Gastroesophageal sphincter (tissue), 4 donors: ENCODE results near the gene GFOD2. TPM values are rescaled to one million over a fixed set of nuclear protein-coding genes. Genes with fewer than 3 reads are reported as not detected.
A peak's percentile ranks its signal among the peaks of the same experiment; 100 is the strongest.

ENCODE experiments used
- ATAC-seq: fragments of 150-250 bp; one replicate; pipeline ENCODE4 v1.9.1; 2016; ENCODE audit warnings: mild to moderate bottlenecking, moderate library complexity
- H3K27ac ChIP-seq, 4 donors: fragments of 200-600 bp; sonication (generic) in 3 of 4; 1 replicate in 3 of 4; 2 replicates in 1 of 4; pipeline ENCODE4 v1.5.1; 2016 to 2019
- H3K27me3 ChIP-seq: fragments of 200-600 bp; sonication (generic); one replicate; pipeline ENCODE4 v1.5.1; 2019
- H3K36me3 ChIP-seq, 2 donors: fragments of 200-600 bp; sonication (generic); one replicate each; pipeline ENCODE4 v1.5.1; 2019; ENCODE audit warnings: control low read depth in 1 of 2
- H3K4me1 ChIP-seq, 3 donors: fragments of 200-600 bp; sonication (generic); 1 replicate in 2 of 3; 2 replicates in 1 of 3; pipeline ENCODE4 v1.5.1; 2016 to 2019; ENCODE audit warnings: control low read depth in 2 of 3
- H3K4me3 ChIP-seq, 2 donors: fragments of 200-600 bp; sonication (generic); one replicate each; pipeline ENCODE4 v1.5.1; 2019; ENCODE audit warnings: mild to moderate bottlenecking in 1 of 2, moderate library complexity in 1 of 2
- H3K9me3 ChIP-seq, 3 donors: fragments of 200-600 bp; sonication (generic); one replicate each; pipeline ENCODE4 v1.5.1; 2017 to 2019; ENCODE audit warnings: control low read depth in 2 of 3
- EP300 ChIP-seq: sonication (generic); formaldehyde crosslinking; IDR thresholded peaks from one replicate; pipeline ENCODE4 v1.6.1; 2017; ENCODE audit warnings: antibody characterized with exemption, mild to moderate bottlenecking
- POLR2A ChIP-seq, 2 donors: fragments of 450-650 bp; IDR thresholded peaks; one replicate each; pipeline ENCODE4 v1.6.1; 2017; ENCODE audit warnings: antibody characterized with exemption in 2 of 2, mild to moderate bottlenecking in 2 of 2, moderate library complexity in 1 of 2
- POLR2AphosphoS5 ChIP-seq: sonication (generic); formaldehyde crosslinking; IDR thresholded peaks from one replicate; pipeline ENCODE4 v1.6.1; 2017; ENCODE audit warnings: antibody characterized with exemption
- WGBS, 2 donors: methylation state at CpG; one replicate each; pipeline ENCODE4 v1.1.5; 2018; ENCODE audit warnings: low coverage in 1 of 2; 5-methylcytosine and 5-hydroxymethylcytosine counted together
- total RNA-seq, 4 donors: library from RNA; depleted of rRNA; stranded (reverse); fragments of >200 nt; gene quantifications; one replicate each; pipeline ENCODE4 v1.1.0, GENCODE V29; 2016
- TF ChIP-seq, protein P1 (sequence below), 4 experiments: fragments of 200-600 bp in 2 of 4; fragments of 450-650 bp in 2 of 4; sonication (generic) in 1 of 4; IDR thresholded peaks; one replicate each; pipeline ENCODE4 v1.5.1; 2017 to 2019; ENCODE audit warnings: antibody characterized with exemption in 4 of 4, mild to moderate bottlenecking in 2 of 4, moderate library complexity in 2 of 4

Gene GFOD2, protein sequence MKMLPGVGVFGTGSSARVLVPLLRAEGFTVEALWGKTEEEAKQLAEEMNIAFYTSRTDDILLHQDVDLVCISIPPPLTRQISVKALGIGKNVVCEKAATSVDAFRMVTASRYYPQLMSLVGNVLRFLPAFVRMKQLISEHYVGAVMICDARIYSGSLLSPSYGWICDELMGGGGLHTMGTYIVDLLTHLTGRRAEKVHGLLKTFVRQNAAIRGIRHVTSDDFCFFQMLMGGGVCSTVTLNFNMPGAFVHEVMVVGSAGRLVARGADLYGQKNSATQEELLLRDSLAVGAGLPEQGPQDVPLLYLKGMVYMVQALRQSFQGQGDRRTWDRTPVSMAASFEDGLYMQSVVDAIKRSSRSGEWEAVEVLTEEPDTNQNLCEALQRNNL
- total RNA-seq: 10 to 100 TPM; 16.3 to 24.9 (median 20.1) TPM

DNA sequence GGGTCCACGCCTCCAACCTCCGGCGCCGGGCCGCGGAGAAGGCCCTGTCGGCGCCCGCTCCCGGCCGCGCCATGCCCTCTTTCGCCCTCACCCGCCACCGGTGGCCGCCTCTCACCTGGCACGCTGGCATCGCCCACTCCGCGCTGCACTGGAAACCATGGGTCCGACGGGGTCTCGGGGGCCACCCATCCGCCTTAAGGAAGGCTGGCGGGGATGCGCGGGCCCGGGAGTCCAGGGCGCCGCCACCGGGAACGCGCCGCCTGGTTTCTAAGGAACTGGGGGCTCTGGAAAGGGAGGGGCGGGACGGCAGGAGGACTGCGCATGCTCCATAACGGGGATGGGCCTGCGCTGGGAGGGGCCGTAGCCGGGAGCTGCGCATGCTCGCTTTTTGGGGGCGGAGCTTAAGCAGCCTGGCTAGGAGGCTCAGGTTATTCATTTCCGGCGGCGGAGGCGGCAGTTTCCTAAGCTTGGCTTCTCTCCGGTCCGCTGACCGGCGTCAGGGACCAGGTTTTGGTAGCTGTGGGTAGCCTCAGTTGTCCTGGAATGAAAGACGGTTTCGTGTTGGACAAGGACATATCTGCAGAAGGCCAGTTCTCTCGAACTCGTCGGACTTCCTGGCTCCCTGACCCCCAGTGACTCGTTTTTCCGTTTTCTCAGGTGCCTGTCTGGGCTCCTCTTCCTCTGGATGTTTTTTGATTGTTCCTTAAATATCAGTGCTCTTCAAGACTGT lies at the start of gene GFOD2:
TSS of gene GFOD2 (minus strand) at position 269 of the 730 bp plus-strand sequence. CDS start 33,601 bp downstream, outside the sequence.
- peaks cover 0 to 37% (median 15%) of the 10 kb centered on the region in 3 donors for H3K4me1 ChIP-seq
- H3K27ac ChIP-seq: peak within 1 kb of the TSS; percentile 62 to 88 (median 82)
- peak within 1 kb of the TSS; percentile 84 to 92 for H3K4me3 ChIP-seq
- no peaks in the 10 kb centered on the region for H3K27me3 ChIP-seq
- peaks cover 0 to 15% of the 10 kb centered on the region in 2 donors for H3K36me3 ChIP-seq
- no peaks in the 10 kb centered on the region for H3K9me3 ChIP-seq
- 0% methylated on average over 4 to 8 of the region's 59 CpGs for WGBS, 2 donors
- no peak for TF ChIP-seq EP300
- peak; percentile 50 to 83 for TF ChIP-seq POLR2A (IDR thresholded peaks at IDR 0.05)
- TF ChIP-seq, protein P1, sequence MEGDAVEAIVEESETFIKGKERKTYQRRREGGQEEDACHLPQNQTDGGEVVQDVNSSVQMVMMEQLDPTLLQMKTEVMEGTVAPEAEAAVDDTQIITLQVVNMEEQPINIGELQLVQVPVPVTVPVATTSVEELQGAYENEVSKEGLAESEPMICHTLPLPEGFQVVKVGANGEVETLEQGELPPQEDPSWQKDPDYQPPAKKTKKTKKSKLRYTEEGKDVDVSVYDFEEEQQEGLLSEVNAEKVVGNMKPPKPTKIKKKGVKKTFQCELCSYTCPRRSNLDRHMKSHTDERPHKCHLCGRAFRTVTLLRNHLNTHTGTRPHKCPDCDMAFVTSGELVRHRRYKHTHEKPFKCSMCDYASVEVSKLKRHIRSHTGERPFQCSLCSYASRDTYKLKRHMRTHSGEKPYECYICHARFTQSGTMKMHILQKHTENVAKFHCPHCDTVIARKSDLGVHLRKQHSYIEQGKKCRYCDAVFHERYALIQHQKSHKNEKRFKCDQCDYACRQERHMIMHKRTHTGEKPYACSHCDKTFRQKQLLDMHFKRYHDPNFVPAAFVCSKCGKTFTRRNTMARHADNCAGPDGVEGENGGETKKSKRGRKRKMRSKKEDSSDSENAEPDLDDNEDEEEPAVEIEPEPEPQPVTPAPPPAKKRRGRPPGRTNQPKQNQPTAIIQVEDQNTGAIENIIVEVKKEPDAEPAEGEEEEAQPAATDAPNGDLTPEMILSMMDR (IDR thresholded peaks at IDR 0.05): peak in 1 of 4 experiments; percentile 18
- TF ChIP-seq POLR2AphosphoS5: peak; percentile 83
- peak; percentile 99 for ATAC-seq

DNA sequence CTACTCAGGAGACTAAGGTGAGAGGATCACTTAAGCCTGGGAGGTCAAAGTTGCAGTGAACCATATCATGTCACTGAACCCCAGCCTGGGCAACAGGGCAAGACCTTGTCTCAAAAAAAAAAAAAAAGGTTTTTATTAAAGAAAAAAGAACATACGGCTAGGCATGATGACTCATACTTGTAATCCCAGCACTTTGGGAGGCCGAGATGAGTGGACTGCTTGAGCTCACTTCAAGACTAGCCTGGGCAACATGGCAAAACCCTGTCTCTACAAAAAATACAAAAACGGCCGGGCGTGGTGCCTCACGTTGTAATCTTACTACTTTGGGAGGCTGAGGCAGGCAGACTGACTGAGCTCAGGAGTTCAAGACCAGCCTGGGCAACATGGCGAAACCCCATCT lies 48.8 kb upstream of the GFOD2 start:
- no peaks in the 10 kb centered on the region for H3K9me3 ChIP-seq
- no peak for ATAC-seq
- 75 to 85% methylated on average over 5 to 7 of the region's 7 CpGs for WGBS, 2 donors
- no peak overlapping the region for H3K4me3 ChIP-seq
- TF ChIP-seq, protein P1 (IDR thresholded peaks at IDR 0.05): no peak
- TF ChIP-seq POLR2AphosphoS5: no peak
- no peak for TF ChIP-seq POLR2A (IDR thresholded peaks at IDR 0.05)
- TF ChIP-seq EP300: no peak
- peaks cover 0 to 9% (median 4%) of the 10 kb centered on the region in 3 donors for H3K4me1 ChIP-seq
- H3K27ac ChIP-seq: no peak overlapping the region
- peaks cover 0 to 50% of the 10 kb centered on the region in 2 donors for H3K36me3 ChIP-seq
- no peaks in the 10 kb centered on the region for H3K27me3 ChIP-seq

DNA sequence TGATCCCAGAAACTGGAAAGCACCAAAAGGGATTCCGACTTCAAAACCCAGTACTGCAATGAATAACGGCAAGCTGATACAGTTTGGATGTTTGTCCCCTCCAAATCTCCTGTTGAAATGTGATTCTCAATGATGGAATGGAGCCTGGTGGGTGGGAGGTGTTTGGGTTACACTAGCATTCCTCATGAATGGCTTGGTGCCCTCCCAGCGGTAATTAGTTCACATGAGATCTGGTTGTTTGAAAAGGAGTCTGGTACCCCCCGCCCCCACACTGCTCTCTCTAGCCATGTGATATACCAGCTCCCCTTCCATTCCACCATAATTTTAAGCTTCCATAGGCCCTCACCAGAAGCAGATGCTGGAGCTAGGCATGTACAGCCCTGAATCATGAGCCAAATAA lies 47.2 kb upstream of the GFOD2 start:
- 80% methylated on average over 1 to 2 of the region's 4 CpGs for WGBS, 2 donors
- no peak for ATAC-seq
- Histone ChIP-seq H3K4me3 (no peak overlapping the region), H3K27ac (no peak overlapping the region), H3K4me1 (no peaks in the 10 kb centered on the region), H3K9me3 (no peaks in the 10 kb centered on the region), H3K36me3 (peaks cover 0 to 50% of the 10 kb centered on the region in 2 donors), H3K27me3 (no peaks in the 10 kb centered on the region)
- TF ChIP-seq POLR2A (IDR thresholded peaks at IDR 0.05): no peak
- no peak for TF ChIP-seq EP300
- no peak for TF ChIP-seq POLR2AphosphoS5
- TF ChIP-seq, protein P1 (IDR thresholded peaks at IDR 0.05): no peak

DNA sequence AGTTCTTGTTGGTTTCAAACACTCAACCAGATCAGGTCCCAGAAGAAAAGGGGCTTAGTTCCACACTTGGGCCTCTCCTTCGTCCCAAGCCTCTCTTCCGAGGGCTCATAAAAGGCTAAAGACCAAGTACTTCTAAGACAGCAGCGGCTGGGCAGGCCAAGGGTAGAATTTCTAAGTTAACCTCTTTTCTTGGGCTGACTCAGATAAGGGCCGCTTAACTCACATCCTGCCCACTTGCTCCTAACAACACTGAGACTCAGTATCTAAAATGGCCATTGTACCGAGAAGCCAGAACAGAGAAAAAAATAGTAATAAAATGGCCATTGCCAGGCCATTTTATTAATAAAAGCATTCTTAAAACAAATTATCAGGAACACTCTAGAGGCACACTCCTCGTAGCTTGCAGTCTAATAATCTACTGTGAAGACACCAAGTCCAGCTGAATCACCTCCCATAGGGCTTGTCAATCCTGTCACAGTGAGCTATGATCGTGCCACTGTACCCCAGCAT lies 45.1 kb upstream of the GFOD2 start:
- peaks cover 0 to 34% of the 10 kb centered on the region in 2 donors for H3K36me3 ChIP-seq
- H3K9me3 ChIP-seq: no peaks in the 10 kb centered on the region
- no peak overlapping the region for H3K27ac ChIP-seq
- no peak for ATAC-seq
- H3K4me3 ChIP-seq: no peak overlapping the region
- H3K27me3 ChIP-seq: no peaks in the 10 kb centered on the region
- no peak for TF ChIP-seq POLR2A (IDR thresholded peaks at IDR 0.05)
- TF ChIP-seq, protein P1 (IDR thresholded peaks at IDR 0.05): no peak
- H3K4me1 ChIP-seq: no peaks in the 10 kb centered on the region
- WGBS, 2 donors: 88 to 89% methylated on average over 6 to 7 of the region's 7 CpGs
